ENCODE data around the gene RAP1A.

GRCh38 chr1:111733183-111733991 is 113.8 kb downstream of the RAP1A start:
- TF ChIP-seq SIN3A (IDR thresholded peaks at IDR 0.05; ENCODE audit: borderline replicate concordance, low read depth, low read length) = no peak
- TF ChIP-seq EZH2phosphoT487 (IDR thresholded peaks at IDR 0.05; ENCODE audit: borderline replicate concordance, low read depth) = no peak
- no peak for TF ChIP-seq CTCF (IDR thresholded peaks at IDR 0.05)
- TF ChIP-seq SMC3 (IDR thresholded peaks at IDR 0.05; ENCODE audit: low read depth, low read length) = no peak
- TF ChIP-seq FOXM1 (IDR thresholded peaks at IDR 0.05; ENCODE audit: low read depth) = no peak
- TF ChIP-seq NRF1 (IDR thresholded peaks at IDR 0.05; ENCODE audit: low read depth, low read length) = no peak
- TF ChIP-seq, protein P1, sequence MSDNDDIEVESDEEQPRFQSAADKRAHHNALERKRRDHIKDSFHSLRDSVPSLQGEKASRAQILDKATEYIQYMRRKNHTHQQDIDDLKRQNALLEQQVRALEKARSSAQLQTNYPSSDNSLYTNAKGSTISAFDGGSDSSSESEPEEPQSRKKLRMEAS (IDR thresholded peaks at IDR 0.05; ENCODE audit: low read depth) = no peak
- TF ChIP-seq NFIC (IDR thresholded peaks at IDR 0.05; ENCODE audit: borderline replicate concordance) = no peak
- no peak for TF ChIP-seq YY1 (IDR thresholded peaks at IDR 0.05; ENCODE audit: low read depth)
- no peak for TF ChIP-seq TAF1 (IDR thresholded peaks at IDR 0.05; ENCODE audit: borderline replicate concordance, low read depth, low read length)
- TF ChIP-seq, protein P2, sequence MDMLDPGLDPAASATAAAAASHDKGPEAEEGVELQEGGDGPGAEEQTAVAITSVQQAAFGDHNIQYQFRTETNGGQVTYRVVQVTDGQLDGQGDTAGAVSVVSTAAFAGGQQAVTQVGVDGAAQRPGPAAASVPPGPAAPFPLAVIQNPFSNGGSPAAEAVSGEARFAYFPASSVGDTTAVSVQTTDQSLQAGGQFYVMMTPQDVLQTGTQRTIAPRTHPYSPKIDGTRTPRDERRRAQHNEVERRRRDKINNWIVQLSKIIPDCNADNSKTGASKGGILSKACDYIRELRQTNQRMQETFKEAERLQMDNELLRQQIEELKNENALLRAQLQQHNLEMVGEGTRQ (IDR thresholded peaks at IDR 0.05; ENCODE audit: borderline replicate concordance, low read depth, low read length) = no peak
- TF ChIP-seq POLR2AphosphoS5 (IDR thresholded peaks at IDR 0.05; ENCODE audit: low read depth, low read length) = no peak
- TF ChIP-seq PBX3 (IDR thresholded peaks at IDR 0.05) = no peak
- TF ChIP-seq RFX5 (IDR thresholded peaks at IDR 0.05; ENCODE audit: low read length) = no peak
